ENCODE measurements around the gene CARS1. TPM values are rescaled to one million over a fixed set of nuclear protein-coding genes. Genes with fewer than 3 reads are reported as not detected.

CARS1 gene
- total and polyA plus RNA-seq, 4 donors = 27.3 to 62.3 (median 37.7) TPM

DNA sequence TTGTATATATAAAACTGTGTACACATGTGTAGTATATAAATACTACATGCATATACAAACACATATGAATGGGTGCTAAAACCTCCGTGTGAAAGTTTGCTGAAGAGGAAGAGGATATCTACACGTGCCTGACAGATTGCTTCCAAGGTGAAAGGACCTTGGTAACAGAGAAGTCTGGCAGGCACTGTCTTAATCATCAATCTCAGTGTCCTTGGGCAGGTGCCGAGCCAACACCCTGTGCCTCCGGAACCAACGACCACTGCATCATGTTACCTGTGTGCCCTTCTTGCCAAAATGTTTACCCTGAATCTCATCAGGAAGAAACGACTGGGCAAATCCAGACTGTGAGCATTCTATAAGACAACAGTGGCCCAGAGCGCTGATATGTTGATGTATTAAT lies 80.1 kb downstream of the CARS1 start:
- TF ChIP-seq, protein P1, sequence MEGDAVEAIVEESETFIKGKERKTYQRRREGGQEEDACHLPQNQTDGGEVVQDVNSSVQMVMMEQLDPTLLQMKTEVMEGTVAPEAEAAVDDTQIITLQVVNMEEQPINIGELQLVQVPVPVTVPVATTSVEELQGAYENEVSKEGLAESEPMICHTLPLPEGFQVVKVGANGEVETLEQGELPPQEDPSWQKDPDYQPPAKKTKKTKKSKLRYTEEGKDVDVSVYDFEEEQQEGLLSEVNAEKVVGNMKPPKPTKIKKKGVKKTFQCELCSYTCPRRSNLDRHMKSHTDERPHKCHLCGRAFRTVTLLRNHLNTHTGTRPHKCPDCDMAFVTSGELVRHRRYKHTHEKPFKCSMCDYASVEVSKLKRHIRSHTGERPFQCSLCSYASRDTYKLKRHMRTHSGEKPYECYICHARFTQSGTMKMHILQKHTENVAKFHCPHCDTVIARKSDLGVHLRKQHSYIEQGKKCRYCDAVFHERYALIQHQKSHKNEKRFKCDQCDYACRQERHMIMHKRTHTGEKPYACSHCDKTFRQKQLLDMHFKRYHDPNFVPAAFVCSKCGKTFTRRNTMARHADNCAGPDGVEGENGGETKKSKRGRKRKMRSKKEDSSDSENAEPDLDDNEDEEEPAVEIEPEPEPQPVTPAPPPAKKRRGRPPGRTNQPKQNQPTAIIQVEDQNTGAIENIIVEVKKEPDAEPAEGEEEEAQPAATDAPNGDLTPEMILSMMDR (IDR thresholded peaks at IDR 0.05; ENCODE audit: control extremely low read depth, extremely low read depth) = no peak
- H3K4me3 ChIP-seq = no peak overlapping the region
- no peaks in the 10 kb centered on the region for H3K9me3 ChIP-seq (ENCODE audit: control insufficient read depth in 4 of 4, insufficient read depth in 3 of 4, low read length in 3 of 4)
- no peak overlapping the region for H3K9ac ChIP-seq (ENCODE audit: insufficient read depth in 1 of 2, low read length in 2 of 2)
- H3K27me3 ChIP-seq (ENCODE audit: control insufficient read depth in 3 of 3, insufficient read depth in 3 of 3, low read length in 2 of 3) = no peaks in the 10 kb centered on the region
- H3K36me3 ChIP-seq (ENCODE audit: control insufficient read depth in 4 of 4, insufficient read depth in 4 of 4, low read length in 4 of 4) = peaks cover 32 to 47% (median 37%) of the 10 kb centered on the region in 4 donors
- no peak overlapping the region for H3K27ac ChIP-seq (ENCODE audit: low read depth in 1 of 2, low read length in 1 of 2)
- 74 to 90% methylated on average over 7 of the region's 7 CpGs for WGBS, 2 donors
- no peak for ATAC-seq (ENCODE audit: insufficient read depth, low FRiP score)
- DNase-seq = no peak
- peaks cover 0 to 4% (median 1%) of the 10 kb centered on the region in 5 donors for H3K4me1 ChIP-seq (ENCODE audit: control insufficient read depth in 5 of 5, insufficient read depth in 5 of 5, low read length in 5 of 5)

- no peaks in the 10 kb centered on the region for H3K27me3 ChIP-seq (ENCODE audit: control insufficient read depth in 3 of 3, insufficient read depth in 3 of 3, low read length in 2 of 3)
- no peak overlapping the region for H3K9ac ChIP-seq (ENCODE audit: insufficient read depth in 1 of 2, low read length in 2 of 2)
- H3K9me3 ChIP-seq (ENCODE audit: control insufficient read depth in 4 of 4, insufficient read depth in 3 of 4, low read length in 3 of 4) = no peaks in the 10 kb centered on the region
- no peak overlapping the region for H3K27ac ChIP-seq (ENCODE audit: low read depth in 1 of 2, low read length in 1 of 2)
- peaks cover 36 to 52% (median 42%) of the 10 kb centered on the region in 4 donors for H3K36me3 ChIP-seq (ENCODE audit: control insufficient read depth in 4 of 4, insufficient read depth in 4 of 4, low read length in 4 of 4)
- whole genome bisulfite sequencing, 2 donors = 84% methylated on average over 6 of the region's 6 CpGs
- peaks cover 0 to 4% (median 0%) of the 10 kb centered on the region in 5 donors for H3K4me1 ChIP-seq (ENCODE audit: control insufficient read depth in 5 of 5, insufficient read depth in 5 of 5, low read length in 5 of 5)
- TF ChIP-seq, protein P1 (IDR thresholded peaks at IDR 0.05; ENCODE audit: control extremely low read depth, extremely low read depth) = no peak
- DNase-seq (no peak), ATAC-seq (ENCODE audit: insufficient read depth, low FRiP score) (no peak)
- H3K4me3 ChIP-seq = no peak overlapping the region
Observed at GRCh38 chr11:2976294-2977063, 80.7 kb downstream of the CARS1 start.

DNA sequence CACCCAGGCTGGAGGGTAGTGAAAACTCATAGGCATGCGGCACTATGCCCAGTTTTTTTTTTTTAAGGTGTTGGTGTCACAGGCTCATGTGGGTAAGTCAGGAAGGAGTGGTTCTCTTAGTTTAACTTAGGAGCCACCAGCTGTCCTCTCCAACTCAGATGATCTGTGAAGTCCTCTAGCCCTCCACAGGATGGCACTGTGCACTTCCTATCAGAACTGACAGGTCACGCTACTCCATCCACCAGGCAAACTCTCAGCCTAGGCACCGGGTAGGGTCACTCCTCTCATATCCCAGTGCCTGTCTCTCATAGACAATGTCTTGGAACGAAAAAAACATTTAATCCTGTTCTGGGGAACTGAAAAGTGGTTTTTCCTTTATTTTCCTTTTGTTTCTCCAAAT lies 81.6 kb downstream of the CARS1 start:
- no peak for DNase-seq
- no peaks in the 10 kb centered on the region for H3K27me3 ChIP-seq (ENCODE audit: control insufficient read depth in 3 of 3, insufficient read depth in 3 of 3, low read length in 2 of 3)
- H3K9me3 ChIP-seq (ENCODE audit: control insufficient read depth in 4 of 4, insufficient read depth in 3 of 4, low read length in 3 of 4) = no peaks in the 10 kb centered on the region
- H3K4me1 ChIP-seq (ENCODE audit: control insufficient read depth in 5 of 5, insufficient read depth in 5 of 5, low read length in 5 of 5) = peaks cover 0 to 2% (median 0%) of the 10 kb centered on the region in 5 donors
- no peak overlapping the region for H3K4me3 ChIP-seq
- H3K9ac ChIP-seq (ENCODE audit: insufficient read depth in 1 of 2, low read length in 2 of 2) = no peak overlapping the region
- ATAC-seq (ENCODE audit: insufficient read depth, low FRiP score) = no peak
- 91 to 92% methylated on average over 4 of the region's 4 CpGs for WGBS, 2 donors
- H3K36me3 ChIP-seq (ENCODE audit: control insufficient read depth in 4 of 4, insufficient read depth in 4 of 4, low read length in 4 of 4) = peaks cover 40 to 59% (median 48%) of the 10 kb centered on the region in 4 donors
- H3K27ac ChIP-seq (ENCODE audit: low read depth in 1 of 2, low read length in 1 of 2) = no peak overlapping the region
- TF ChIP-seq, protein P1 (IDR thresholded peaks at IDR 0.05; ENCODE audit: control extremely low read depth, extremely low read depth) = no peak

Measured in lung (tissue), 12 donors.